Chondrocyte (in vitro differentiated cells): ENCODE data around the gene CLASP1. TPM values are rescaled to one million over a fixed set of nuclear protein-coding genes. Genes with fewer than 3 reads are reported as not detected.

ENCODE experiments used
- DNase-seq: peaks from one replicate; pipeline ENCODE4 v3.0.0; 2021; ENCODE audit warnings: mixed read lengths, low spot score
- H3K27ac Mint-ChIP-seq: one replicate; pipeline ENCODE4 v1.8.0; 2021; ENCODE audit warnings: mild to moderate bottlenecking, moderate library complexity, mixed read lengths; ENCODE audit not compliant: unreplicated experiment
- H3K27me3 Mint-ChIP-seq: 2 replicates; pipeline ENCODE4 v1.8.0; 2021; ENCODE audit warnings: low read depth, mixed read lengths
- H3K36me3 Mint-ChIP-seq: 2 replicates; pipeline ENCODE4 v1.8.0; 2021; ENCODE audit warnings: low read depth, mixed read lengths
- H3K4me1 Mint-ChIP-seq: 2 replicates; pipeline ENCODE4 v1.8.0; 2021; ENCODE audit warnings: low read depth, mild to moderate bottlenecking, mixed read lengths
- H3K4me3 Mint-ChIP-seq: one replicate; pipeline ENCODE4 v1.8.0; 2021; ENCODE audit warnings: mild to moderate bottlenecking, moderate library complexity, mixed read lengths; ENCODE audit not compliant: unreplicated experiment
- H3K9me3 Mint-ChIP-seq: 2 replicates; pipeline ENCODE4 v1.8.0; 2021; ENCODE audit warnings: low read depth, mixed read lengths
- CTCF ChIP-seq: fragments of 200-600 bp; sonication (generic); IDR thresholded peaks from 2 replicates; pipeline ENCODE4 v1.5.0; 2021; ENCODE audit warnings: antibody characterized with exemption, mild to moderate bottlenecking, moderate library complexity
- total RNA-seq: library from RNA; stranded (reverse); gene quantifications from 3 replicates; pipeline ENCODE4 v1.2.1, GENCODE V29; 2021

Gene CLASP1
- total RNA-seq, 1 donor from 2014 or later: 56.0 TPM

- Mint-ChIP-seq H3K36me3 (peaks cover 14% of the 10 kb centered on the region), H3K27me3 (no peaks in the 10 kb centered on the region), H3K4me1 (peaks cover 37% of the 10 kb centered on the region), H3K27ac (no peak overlapping the region), H3K9me3 (no peaks in the 10 kb centered on the region), H3K4me3 (no peak overlapping the region)
- no peak for DNase-seq
- no peak for TF ChIP-seq CTCF
Measured at GRCh38 chr2:121360566-121361300, 288.5 kb downstream of the CLASP1 start.

- H3K27me3 Mint-ChIP-seq: no peaks in the 10 kb centered on the region
- no peak overlapping the region for H3K4me3 Mint-ChIP-seq
- no peak for TF ChIP-seq CTCF
- DNase-seq: no peak
- H3K9me3 Mint-ChIP-seq: no peaks in the 10 kb centered on the region
- no peak overlapping the region for H3K27ac Mint-ChIP-seq
- H3K36me3 Mint-ChIP-seq: peaks cover 12% of the 10 kb centered on the region
- H3K4me1 Mint-ChIP-seq: peaks cover 33% of the 10 kb centered on the region
Measured at GRCh38 chr2:121359716-121360565, 289.3 kb downstream of the CLASP1 start.

- TF ChIP-seq CTCF: no peak
- no peaks in the 10 kb centered on the region for H3K27me3 Mint-ChIP-seq
- no peak overlapping the region for H3K27ac Mint-ChIP-seq
- H3K36me3 Mint-ChIP-seq: peaks cover 12% of the 10 kb centered on the region
- H3K4me1 Mint-ChIP-seq: peaks cover 31% of the 10 kb centered on the region
- DNase-seq: no peak
- H3K9me3 Mint-ChIP-seq: no peaks in the 10 kb centered on the region
- H3K4me3 Mint-ChIP-seq: no peak overlapping the region
Measured at GRCh38 chr2:121359170-121359569, 290.1 kb downstream of the CLASP1 start.

- no peaks in the 10 kb centered on the region for H3K27me3 Mint-ChIP-seq
- H3K9me3 Mint-ChIP-seq: no peaks in the 10 kb centered on the region
- no peak for DNase-seq
- no peak overlapping the region for H3K27ac Mint-ChIP-seq
- H3K36me3 Mint-ChIP-seq: peaks cover 15% of the 10 kb centered on the region
- no peak for TF ChIP-seq CTCF
- no peak overlapping the region for H3K4me3 Mint-ChIP-seq
- peaks cover 23% of the 10 kb centered on the region for H3K4me1 Mint-ChIP-seq
Measured at GRCh38 chr2:121358291-121358690, 291.0 kb downstream of the CLASP1 start.

GRCh38 chr2:121356058-121356640, 293.1 kb downstream of the CLASP1 start:
- TF ChIP-seq CTCF: peak; percentile 90
- Mint-ChIP-seq H3K36me3 (peaks cover 7% of the 10 kb centered on the region), H3K27ac (no peak overlapping the region), H3K4me3 (no peak overlapping the region), H3K9me3 (no peaks in the 10 kb centered on the region), H3K27me3 (no peaks in the 10 kb centered on the region), H3K4me1 (peaks cover 19% of the 10 kb centered on the region)
- no peak for DNase-seq
